WERI-Rb-1 (cell line): ENCODE measurements around the gene LPP.

Experiments
- DNase-seq: peaks from one replicate; pipeline ENCODE4 v3.0.0-alpha.2; 2020
- H3K27ac ChIP-seq: fragments of 250-450 bp; sonication (Bioruptor Pico); 2 replicates; pipeline ENCODE4 v1.5.1; 2020; ENCODE audit warnings: mild to moderate bottlenecking, moderate library complexity
- H3K27me3 ChIP-seq: fragments of 250-450 bp; sonication (Bioruptor Pico); 2 replicates; pipeline ENCODE4 v1.5.1; 2021; ENCODE audit warnings: mild to moderate bottlenecking, low read depth, moderate library complexity; ENCODE audit not compliant: insufficient read depth, severe bottlenecking
- H3K36me3 ChIP-seq: fragments of 250-450 bp; sonication (Bioruptor Pico); 2 replicates; pipeline ENCODE4 v1.5.1; 2020; ENCODE audit warnings: mild to moderate bottlenecking, moderate library complexity
- H3K4me3 ChIP-seq: 2 replicates; pipeline ENCODE4 v1.5.1; 2011; ENCODE audit warnings: low read depth, mild to moderate bottlenecking, control low read depth, low read length
- H3K9me3 ChIP-seq: fragments of 250-450 bp; sonication (Bioruptor Pico); 2 replicates; pipeline ENCODE4 v1.5.1; 2021; ENCODE audit warnings: mild to moderate bottlenecking, moderate library complexity; ENCODE audit not compliant: severe bottlenecking
- CTCF ChIP-seq: IDR thresholded peaks from 2 replicates; pipeline ENCODE4 v1.5.1; 2011; ENCODE audit warnings: low read depth, mild to moderate bottlenecking, control low read depth, inconsistent platforms, low read length

Gene LPP

GRCh38 chr3:188396251-188396650 is 242.3 kb downstream of the LPP start:
- no peak for DNase-seq
- TF ChIP-seq CTCF: no peak
- Histone ChIP-seq H3K27ac (no peak overlapping the region), H3K36me3 (no peaks in the 10 kb centered on the region), H3K27me3 (no peaks in the 10 kb centered on the region), H3K4me3 (no peak overlapping the region), H3K9me3 (no peaks in the 10 kb centered on the region)

- TF ChIP-seq CTCF: no peak
- Histone ChIP-seq H3K27me3 (no peaks in the 10 kb centered on the region), H3K27ac (no peak overlapping the region), H3K36me3 (no peaks in the 10 kb centered on the region), H3K9me3 (no peaks in the 10 kb centered on the region), H3K4me3 (no peak overlapping the region)
- no peak for DNase-seq
Observed at GRCh38 chr3:188396900-188397299, 242.9 kb downstream of the LPP start.

GRCh38 chr3:188397766-188398705 is 244.1 kb downstream of the LPP start:
- no peak for TF ChIP-seq CTCF
- Histone ChIP-seq H3K27ac (no peak overlapping the region), H3K36me3 (no peaks in the 10 kb centered on the region), H3K4me3 (no peak overlapping the region), H3K27me3 (no peaks in the 10 kb centered on the region), H3K9me3 (no peaks in the 10 kb centered on the region)
- DNase-seq: no peak

GRCh38 chr3:188400494-188401243 is 246.7 kb downstream of the LPP start:
- Histone ChIP-seq H3K9me3 (no peaks in the 10 kb centered on the region), H3K4me3 (no peak overlapping the region), H3K36me3 (no peaks in the 10 kb centered on the region), H3K27ac (no peak overlapping the region), H3K27me3 (no peaks in the 10 kb centered on the region)
- DNase-seq: no peak
- no peak for TF ChIP-seq CTCF

GRCh38 chr3:188401244-188401993 is 247.5 kb downstream of the LPP start:
- Histone ChIP-seq H3K4me3 (no peak overlapping the region), H3K36me3 (no peaks in the 10 kb centered on the region), H3K27ac (no peak overlapping the region), H3K9me3 (no peaks in the 10 kb centered on the region), H3K27me3 (no peaks in the 10 kb centered on the region)
- no peak for DNase-seq
- no peak for TF ChIP-seq CTCF
